D721Med (cell line): ENCODE data around the gene DOCK2.
"Not testable (repeated sequence)": the region's sequence is repeated elsewhere in the genome, so short reads cannot be mapped to it uniquely, and the experiment has no call there.

Source experiments
- DNase-seq: peaks from one replicate; pipeline ENCODE4 v3.0.0; 2011; ENCODE audit warnings: low spot score; ENCODE audit not compliant: insufficient read length
- FAIRE-seq: peaks from 2 replicates; lab custom pipeline; 2011; peaks lifted over from hg19 to GRCh38; lab: Jason Lieb, UNC
- CTCF ChIP-seq: IDR thresholded peaks from 2 replicates; pipeline ENCODE4 v1.5.1; 2012; ENCODE audit warnings: mild to moderate bottlenecking, control low read depth; ENCODE audit not compliant: insufficient read depth; ENCODE audit errors: missing control alignments

DOCK2 gene

GRCh38 chr5:169831331-169831730 is 194.3 kb downstream of the DOCK2 start:
- FAIRE-seq (no peak), DNase-seq (no peak)
- TF ChIP-seq CTCF = no peak

- FAIRE-seq = no peak
- DNase-seq = no peak
Measured at GRCh38 chr5:169832304-169832703, 195.2 kb downstream of the DOCK2 start.

GRCh38 chr5:169832845-169833244 is 195.8 kb downstream of the DOCK2 start:
- TF ChIP-seq CTCF = no peak
- no peak for FAIRE-seq

More at GRCh38 chr5:169832304-169832703, 195.2 kb downstream of the DOCK2 start:
- no peak for TF ChIP-seq CTCF

GRCh38 chr5:169833681-169834292 is 196.7 kb downstream of the DOCK2 start:
- not testable (repeated sequence) for DNase-seq, FAIRE-seq

More at GRCh38 chr5:169832845-169833244, 195.8 kb downstream of the DOCK2 start:
- no peak for DNase-seq

GRCh38 chr5:169834540-169834939 is 197.5 kb downstream of the DOCK2 start:
- FAIRE-seq, DNase-seq: not testable (repeated sequence)

GRCh38 chr5:169836835-169837536 is 199.9 kb downstream of the DOCK2 start:
- no peak for TF ChIP-seq CTCF
- DNase-seq (no peak), FAIRE-seq (no peak)

- no peak for FAIRE-seq
- no peak for TF ChIP-seq CTCF
- DNase-seq = no peak
Measured at GRCh38 chr5:169837686-169838085, 200.6 kb downstream of the DOCK2 start.

GRCh38 chr5:169838688-169839087 is 201.6 kb downstream of the DOCK2 start:
- TF ChIP-seq CTCF = no peak
- FAIRE-seq = no peak
- DNase-seq = no peak
